Endometrial microvascular endothelial cells (primary cell): Measurements from ENCODE around the gene PDIA6. TPM values are rescaled to one million over a fixed set of nuclear protein-coding genes. Genes with fewer than 3 reads are reported as not detected.
"Not testable (repeated sequence)": the region's sequence is repeated elsewhere in the genome, so short reads cannot be mapped to it uniquely, and the experiment has no call there.

ENCODE experiments used
- in situ Hi-C: cut with HindIII; loops from 2 replicates; pipeline ENCODE4 v1.10.0; 2017; ENCODE audit warnings: low sequenced_read_pairs, low pct_unique_long_range_greater_than_20kb; ENCODE audit errors: inconsistent ontology term
- total RNA-seq: library from RNA; depleted of rRNA; stranded (reverse); fragments of >200 nt; gene quantifications from one replicate; pipeline ENCODE4 v1.2.3, GENCODE V29; 2015; ENCODE audit errors: inconsistent ontology term

The PDIA6 gene
- total RNA-seq, 1 donor from 2014 or later: 364 TPM

- in situ Hi-C loops: no loop called here
Observed at GRCh38 chr2:10835052-10835970, 22.7 kb upstream of the PDIA6 start.

DNA sequence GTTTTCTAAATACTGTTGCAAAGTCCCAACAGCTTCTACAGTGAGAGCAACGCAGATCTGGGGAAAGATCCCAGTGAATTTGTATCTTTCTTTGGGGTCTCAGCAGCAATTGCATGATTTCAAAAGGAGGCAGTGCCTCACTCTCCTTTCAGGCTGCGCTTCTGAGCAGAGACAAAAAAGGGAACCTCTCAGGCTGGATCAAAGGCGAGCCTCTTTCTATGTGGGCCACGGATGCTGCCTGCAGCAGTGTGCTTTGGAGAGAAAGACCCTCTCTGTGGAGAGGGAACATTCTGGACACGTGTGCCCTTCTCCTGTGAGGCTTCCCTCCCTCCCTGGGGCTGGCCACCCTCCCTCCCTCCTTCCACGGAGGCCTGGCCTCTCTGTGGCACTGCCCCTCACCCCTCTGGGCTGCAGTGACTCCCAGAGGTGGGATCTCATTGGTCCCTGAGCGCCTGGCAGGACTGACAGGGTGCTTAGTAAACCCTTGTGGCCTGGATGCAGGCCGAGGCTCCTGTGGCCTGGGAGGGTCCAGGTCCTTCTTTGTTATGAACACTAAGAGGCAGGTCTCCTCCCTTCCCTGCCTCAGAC lies 21.6 kb upstream of the PDIA6 start:
- in situ Hi-C loops: no loop called here

DNA sequence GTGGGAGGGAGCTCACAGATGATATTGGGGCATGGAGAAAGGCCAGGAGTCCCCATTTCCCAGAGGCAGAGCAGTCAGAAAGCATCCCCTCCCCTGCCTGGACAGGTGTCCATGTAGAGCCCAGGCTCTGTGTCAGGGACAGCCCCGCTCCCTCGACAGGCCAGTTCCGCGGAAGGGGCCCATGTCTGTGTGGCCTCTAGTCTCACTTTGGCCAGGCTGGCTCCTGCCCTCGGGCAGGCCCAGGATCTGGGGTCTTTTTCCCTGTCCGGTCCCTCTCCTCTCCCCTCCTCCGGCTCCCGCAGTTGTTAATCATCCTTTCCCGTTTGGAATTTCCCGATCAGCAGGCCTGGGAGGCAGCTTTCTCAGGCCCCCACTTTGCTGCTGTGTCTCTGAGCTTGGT lies 20.4 kb upstream of the PDIA6 start:
- in situ Hi-C loops: no loop called here

GRCh38 chr2:10832203-10832936 lies 19.8 kb upstream of the PDIA6 start:
- in situ Hi-C loops: no loop called here

DNA sequence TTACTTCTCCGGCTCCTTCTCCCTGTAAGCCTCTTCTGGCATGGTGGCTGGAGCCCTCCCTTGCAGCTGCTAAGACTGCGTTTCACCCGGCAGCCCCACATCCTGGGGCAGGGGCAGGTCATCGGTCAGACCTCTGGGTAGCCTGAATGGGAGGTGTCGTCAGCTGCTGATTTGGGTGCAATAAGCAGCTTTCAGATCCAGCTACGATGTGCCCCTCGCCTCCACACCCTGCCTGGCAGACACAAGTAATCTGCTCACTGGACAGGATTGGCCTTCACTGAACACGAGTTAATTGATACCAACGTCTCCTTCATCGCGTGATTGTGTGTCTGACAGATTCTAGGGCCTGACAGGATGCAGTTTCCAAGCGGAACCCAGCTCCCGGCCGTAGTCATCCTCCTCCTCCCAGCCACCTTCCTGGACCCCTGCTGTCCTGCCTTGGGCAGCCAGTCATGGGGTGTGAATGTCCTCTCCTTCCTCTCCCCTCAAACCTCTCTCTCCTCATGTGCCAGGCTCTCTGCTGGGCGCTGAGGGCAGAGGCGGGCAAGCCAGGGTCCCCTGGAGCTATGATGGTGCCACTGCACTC lies 18.9 kb upstream of the PDIA6 start:
- in situ Hi-C loops: no loop called here

GRCh38 chr2:10830641-10831399 lies 18.2 kb upstream of the PDIA6 start:
- in situ Hi-C loops: no loop called here

DNA sequence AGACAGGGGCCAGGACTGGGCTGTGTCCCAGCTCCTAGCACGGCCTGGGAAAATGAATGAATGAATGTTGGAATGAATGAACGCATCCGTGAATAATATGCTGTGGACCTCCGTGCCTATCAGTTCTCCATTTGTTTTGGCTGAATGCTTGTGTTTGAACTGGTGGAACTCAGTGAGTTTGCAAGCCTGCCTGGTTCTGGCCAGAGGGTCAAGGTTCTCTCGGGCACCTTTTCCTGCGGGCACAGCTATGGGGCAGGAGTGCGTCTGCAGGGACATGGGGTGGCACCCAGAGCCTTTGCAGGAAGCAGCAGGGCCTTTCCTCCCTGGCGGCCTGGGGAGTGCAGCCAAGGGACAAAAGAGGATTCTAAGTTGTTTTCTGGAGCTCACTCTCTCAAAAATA lies 17.6 kb upstream of the PDIA6 start:
- in situ Hi-C loops: no loop called here

GRCh38 chr2:10829299-10829698 lies 16.7 kb upstream of the PDIA6 start:
- in situ Hi-C loops: no loop called here

DNA sequence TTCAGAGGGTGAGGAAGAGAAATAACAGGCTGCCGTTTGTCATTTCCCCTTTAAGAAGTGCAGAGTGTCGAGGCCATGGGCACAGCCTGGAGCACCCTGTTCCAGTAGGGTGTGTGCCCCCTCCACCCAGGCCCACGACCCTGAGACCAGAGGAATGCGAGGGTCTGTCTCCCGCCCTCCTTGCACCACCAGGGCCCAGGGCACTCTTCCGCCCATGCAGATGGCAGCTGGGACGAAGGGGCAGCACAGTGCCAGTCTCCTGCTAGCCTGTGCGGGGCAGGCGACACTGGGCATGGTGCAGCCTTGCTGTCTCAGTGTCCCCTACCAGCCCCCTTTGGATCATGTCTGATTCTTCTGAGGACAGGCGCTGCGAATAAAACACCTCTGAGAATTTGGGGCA lies 15.8 kb upstream of the PDIA6 start:
- in situ Hi-C loops: no loop called here

- in situ Hi-C loops: no loop called here
Observed at GRCh38 chr2:10826625-10827024, 14.0 kb upstream of the PDIA6 start.

GRCh38 chr2:10826026-10826425 lies 13.4 kb upstream of the PDIA6 start:
- in situ Hi-C loops: no loop called here

GRCh38 chr2:10824191-10824590 lies 11.6 kb upstream of the PDIA6 start:
- in situ Hi-C loops: no loop called here

DNA sequence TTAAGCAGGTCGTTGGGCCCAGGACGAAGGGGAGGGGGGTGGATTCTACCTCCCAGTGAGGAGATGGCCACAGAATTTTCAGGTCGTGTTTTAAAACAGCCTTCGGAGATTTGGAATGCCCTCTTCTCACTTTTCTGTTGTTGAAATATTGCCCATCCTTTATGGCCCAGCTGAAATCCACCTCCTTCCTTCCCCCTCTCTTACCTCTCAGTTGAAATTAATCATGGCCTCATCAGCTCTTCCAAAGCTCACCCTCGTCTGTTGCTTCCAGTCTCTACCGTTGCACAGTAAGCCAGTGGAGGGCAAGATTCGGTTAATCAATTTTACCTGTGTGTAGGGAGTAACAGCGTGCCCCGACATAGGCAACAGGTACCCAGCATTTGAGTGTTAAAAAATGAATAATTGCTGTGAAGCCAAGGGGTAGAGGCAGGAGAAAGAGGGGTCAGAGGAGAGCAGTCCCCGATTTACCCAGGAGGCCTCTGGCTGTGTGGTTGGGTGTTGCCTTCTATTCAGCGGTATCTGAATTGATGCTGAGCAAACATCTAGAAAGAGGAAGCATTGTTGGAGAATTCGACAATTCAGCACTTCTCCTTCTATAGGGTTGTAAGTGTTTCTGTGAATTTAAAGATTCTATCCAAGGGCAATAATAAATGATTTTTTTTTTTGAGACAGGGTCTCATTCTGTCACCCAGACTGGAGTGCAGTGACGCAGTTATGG lies 8.6 kb upstream of the PDIA6 start:
- in situ Hi-C loops: no loop called here

DNA sequence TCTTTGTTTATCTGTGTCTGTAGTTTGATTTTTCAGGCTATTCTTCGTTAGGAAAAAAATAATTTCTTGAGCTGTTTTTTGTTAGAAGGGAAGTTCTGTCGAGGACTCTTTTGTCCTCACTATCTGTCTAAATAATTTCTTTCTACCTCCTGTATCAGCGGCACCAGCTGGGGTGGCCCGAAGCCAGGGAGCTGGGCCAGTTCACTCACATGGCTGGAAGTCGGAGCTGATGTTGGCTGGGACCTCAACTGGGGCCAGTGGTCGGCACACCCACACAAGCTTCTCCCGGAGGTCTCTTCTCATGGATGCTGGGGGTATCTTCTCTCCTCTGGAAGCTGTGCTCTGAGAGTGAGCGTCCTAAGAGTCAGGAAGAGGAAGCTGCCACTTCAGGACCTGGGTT lies 8.0 kb upstream of the PDIA6 start:
- in situ Hi-C loops: no loop called here

- in situ Hi-C loops: no loop called here
Observed at GRCh38 chr2:10819714-10820314, 7.2 kb upstream of the PDIA6 start.

DNA sequence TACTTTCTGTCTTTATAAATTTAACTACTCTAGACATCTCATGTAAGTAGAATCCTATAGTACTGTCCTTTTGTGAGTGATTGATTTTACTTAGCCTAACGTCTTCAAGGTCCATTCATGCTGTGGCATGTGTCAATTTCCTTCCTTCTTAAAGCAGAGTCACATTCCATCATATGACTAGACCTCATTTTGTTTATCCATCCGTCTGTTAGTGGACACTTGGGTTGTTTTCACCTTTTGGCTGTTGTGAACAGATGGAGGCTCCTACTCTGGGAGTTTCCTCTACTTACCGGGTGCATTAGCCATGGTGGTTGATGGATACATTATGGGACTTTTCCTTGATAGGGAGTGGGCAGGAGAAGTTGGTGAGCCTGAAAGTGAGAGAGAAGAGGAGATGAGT lies 6.4 kb upstream of the PDIA6 start:
- in situ Hi-C loops: no loop called here

DNA sequence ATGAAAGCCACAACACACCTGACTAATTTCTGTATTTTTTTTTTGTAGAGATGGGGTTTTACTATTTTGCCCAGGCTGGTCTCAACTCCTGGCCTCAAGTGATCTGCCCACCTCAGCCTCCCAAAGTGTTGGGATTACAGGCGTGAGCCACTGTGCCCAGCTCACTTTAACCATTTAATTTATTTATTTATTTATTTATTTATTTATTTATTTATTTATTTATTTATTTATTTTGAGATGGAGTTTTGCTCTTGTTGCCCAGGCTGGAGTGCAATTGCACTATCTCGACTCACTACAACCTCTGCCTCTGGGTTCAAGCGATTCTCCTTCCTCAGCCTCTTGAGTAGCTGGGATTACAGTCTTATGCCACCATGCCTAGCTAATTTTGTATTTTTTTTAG lies 5.7 kb upstream of the PDIA6 start:
- in situ Hi-C loops: not testable (repeated sequence)

- in situ Hi-C loops: no loop called here
Observed at GRCh38 chr2:10817413-10817812, 4.8 kb upstream of the PDIA6 start.
